ENCODE results near the gene VPS8. TPM values are rescaled to one million over a fixed set of nuclear protein-coding genes. Genes with fewer than 3 reads are reported as not detected.

The VPS8 gene
- total RNA-seq, 1 donor from 2014 or later, result 94.5 TPM

DNA sequence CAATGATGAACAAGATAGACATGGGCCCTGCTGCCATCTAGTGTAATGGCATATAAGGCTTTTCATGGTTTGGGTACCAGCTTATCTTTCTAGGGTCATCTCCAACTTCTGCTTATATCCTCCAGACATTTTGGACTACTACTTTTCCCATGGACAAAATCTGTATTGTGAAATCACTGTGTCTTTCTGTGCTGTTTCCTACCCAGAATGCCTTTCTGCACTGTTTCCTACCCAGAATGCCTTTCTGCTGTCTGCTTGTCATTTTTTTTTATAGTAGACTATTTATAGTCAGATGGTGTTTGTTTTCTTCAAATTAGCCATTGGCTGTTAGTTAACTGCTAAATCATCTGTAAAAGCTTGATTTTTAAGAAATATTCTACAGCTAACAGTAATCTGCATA lies 20.1 kb downstream of the VPS8 start:
- H3K27ac Mint-ChIP-seq (ENCODE audit: unreplicated experiment), result no peak overlapping the region
- H3K27me3 Mint-ChIP-seq (ENCODE audit: unreplicated experiment), result no peaks in the 10 kb centered on the region
- H3K36me3 Mint-ChIP-seq (ENCODE audit: unreplicated experiment), result peaks cover 14% of the 10 kb centered on the region
- H3K4me1 Mint-ChIP-seq (ENCODE audit: low read depth, unreplicated experiment), result no peaks in the 10 kb centered on the region
- TF ChIP-seq, protein P1, sequence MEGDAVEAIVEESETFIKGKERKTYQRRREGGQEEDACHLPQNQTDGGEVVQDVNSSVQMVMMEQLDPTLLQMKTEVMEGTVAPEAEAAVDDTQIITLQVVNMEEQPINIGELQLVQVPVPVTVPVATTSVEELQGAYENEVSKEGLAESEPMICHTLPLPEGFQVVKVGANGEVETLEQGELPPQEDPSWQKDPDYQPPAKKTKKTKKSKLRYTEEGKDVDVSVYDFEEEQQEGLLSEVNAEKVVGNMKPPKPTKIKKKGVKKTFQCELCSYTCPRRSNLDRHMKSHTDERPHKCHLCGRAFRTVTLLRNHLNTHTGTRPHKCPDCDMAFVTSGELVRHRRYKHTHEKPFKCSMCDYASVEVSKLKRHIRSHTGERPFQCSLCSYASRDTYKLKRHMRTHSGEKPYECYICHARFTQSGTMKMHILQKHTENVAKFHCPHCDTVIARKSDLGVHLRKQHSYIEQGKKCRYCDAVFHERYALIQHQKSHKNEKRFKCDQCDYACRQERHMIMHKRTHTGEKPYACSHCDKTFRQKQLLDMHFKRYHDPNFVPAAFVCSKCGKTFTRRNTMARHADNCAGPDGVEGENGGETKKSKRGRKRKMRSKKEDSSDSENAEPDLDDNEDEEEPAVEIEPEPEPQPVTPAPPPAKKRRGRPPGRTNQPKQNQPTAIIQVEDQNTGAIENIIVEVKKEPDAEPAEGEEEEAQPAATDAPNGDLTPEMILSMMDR (IDR thresholded peaks at IDR 0.05; ENCODE audit: partially characterized antibody, unreplicated experiment), result no peak
- peaks cover 3% of the 10 kb centered on the region for H3K9me3 Mint-ChIP-seq (ENCODE audit: unreplicated experiment)
- no peak for DNase-seq
- no peak overlapping the region for H3K4me3 Mint-ChIP-seq (ENCODE audit: unreplicated experiment)

GRCh38 chr3:184832903-184833302 lies 20.9 kb downstream of the VPS8 start:
- no peak for DNase-seq
- Mint-ChIP-seq H3K27me3 (ENCODE audit: unreplicated experiment) (no peaks in the 10 kb centered on the region), H3K9me3 (ENCODE audit: unreplicated experiment) (peaks cover 3% of the 10 kb centered on the region), H3K36me3 (ENCODE audit: unreplicated experiment) (peaks cover 10% of the 10 kb centered on the region), H3K27ac (ENCODE audit: unreplicated experiment) (no peak overlapping the region), H3K4me3 (ENCODE audit: unreplicated experiment) (no peak overlapping the region), H3K4me1 (ENCODE audit: low read depth, unreplicated experiment) (no peaks in the 10 kb centered on the region)
- TF ChIP-seq, protein P1 (IDR thresholded peaks at IDR 0.05; ENCODE audit: partially characterized antibody, unreplicated experiment), result no peak

DNA sequence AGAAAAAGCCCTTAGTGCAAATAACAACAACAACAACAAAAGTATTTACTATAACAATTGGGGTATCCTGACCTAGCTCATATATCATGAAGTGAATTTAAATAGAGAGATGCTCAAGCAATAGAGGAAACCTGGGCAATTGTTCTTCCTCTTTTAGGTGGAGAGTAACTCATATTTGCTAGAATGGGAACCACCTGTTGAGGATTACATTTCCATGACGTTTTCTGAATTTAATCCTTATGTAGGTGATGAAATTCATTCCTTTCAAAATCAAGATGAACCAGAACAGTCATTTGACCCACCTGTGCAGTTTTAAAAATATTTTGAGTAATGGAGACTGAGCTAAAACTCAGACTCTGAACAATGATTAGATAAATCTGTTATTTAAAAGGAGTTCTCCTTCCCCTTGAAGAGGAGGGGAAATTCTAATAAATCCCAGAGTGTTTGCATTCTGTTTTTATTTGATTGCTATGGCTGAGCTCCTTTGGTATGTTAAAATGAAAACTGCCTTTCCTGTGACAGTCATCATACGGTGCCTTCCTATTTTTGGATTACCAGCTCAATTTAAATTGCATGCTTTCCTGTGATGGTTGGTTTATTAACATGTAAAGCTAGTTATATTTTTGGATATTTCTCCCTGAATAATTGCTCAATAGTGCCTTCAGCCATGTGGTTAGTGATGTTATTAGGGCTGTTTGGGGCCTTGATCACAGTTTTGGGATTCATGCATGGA lies 24.3 kb downstream of the VPS8 start:
- H3K4me1 Mint-ChIP-seq (ENCODE audit: low read depth, unreplicated experiment), result no peaks in the 10 kb centered on the region
- no peaks in the 10 kb centered on the region for H3K27me3 Mint-ChIP-seq (ENCODE audit: unreplicated experiment)
- DNase-seq, result no peak
- peaks cover 5% of the 10 kb centered on the region for H3K36me3 Mint-ChIP-seq (ENCODE audit: unreplicated experiment)
- TF ChIP-seq, protein P1 (IDR thresholded peaks at IDR 0.05; ENCODE audit: partially characterized antibody, unreplicated experiment), result no peak
- no peaks in the 10 kb centered on the region for H3K9me3 Mint-ChIP-seq (ENCODE audit: unreplicated experiment)
- H3K4me3 Mint-ChIP-seq (ENCODE audit: unreplicated experiment), result no peak overlapping the region
- H3K27ac Mint-ChIP-seq (ENCODE audit: unreplicated experiment), result no peak overlapping the region

DNA sequence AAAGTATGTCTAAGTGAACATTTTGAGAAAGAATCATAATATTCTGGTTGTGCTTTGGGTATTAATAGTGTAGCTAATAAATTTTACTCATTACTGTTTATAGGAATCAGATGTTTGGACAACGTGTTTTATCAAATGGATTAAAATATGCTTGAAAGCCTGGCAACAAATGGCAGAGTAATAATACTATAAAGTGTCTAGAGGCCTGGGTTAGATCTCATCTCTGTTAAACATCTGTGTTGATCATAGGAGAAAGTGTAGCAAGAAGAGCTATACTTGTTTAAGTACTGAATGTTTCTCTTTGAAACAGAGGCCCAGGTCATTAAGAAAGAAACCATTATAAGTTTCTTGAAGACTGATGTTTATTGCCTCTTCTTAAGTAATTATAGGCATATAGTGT lies 30.5 kb downstream of the VPS8 start:
- Mint-ChIP-seq H3K9me3 (ENCODE audit: unreplicated experiment) (no peaks in the 10 kb centered on the region), H3K27ac (ENCODE audit: unreplicated experiment) (no peak overlapping the region), H3K36me3 (ENCODE audit: unreplicated experiment) (no peaks in the 10 kb centered on the region), H3K4me3 (ENCODE audit: unreplicated experiment) (no peak overlapping the region), H3K4me1 (ENCODE audit: low read depth, unreplicated experiment) (peaks cover 6% of the 10 kb centered on the region), H3K27me3 (ENCODE audit: unreplicated experiment) (no peaks in the 10 kb centered on the region)
- DNase-seq, result no peak
- TF ChIP-seq, protein P1 (IDR thresholded peaks at IDR 0.05; ENCODE audit: partially characterized antibody, unreplicated experiment), result no peak

DNA sequence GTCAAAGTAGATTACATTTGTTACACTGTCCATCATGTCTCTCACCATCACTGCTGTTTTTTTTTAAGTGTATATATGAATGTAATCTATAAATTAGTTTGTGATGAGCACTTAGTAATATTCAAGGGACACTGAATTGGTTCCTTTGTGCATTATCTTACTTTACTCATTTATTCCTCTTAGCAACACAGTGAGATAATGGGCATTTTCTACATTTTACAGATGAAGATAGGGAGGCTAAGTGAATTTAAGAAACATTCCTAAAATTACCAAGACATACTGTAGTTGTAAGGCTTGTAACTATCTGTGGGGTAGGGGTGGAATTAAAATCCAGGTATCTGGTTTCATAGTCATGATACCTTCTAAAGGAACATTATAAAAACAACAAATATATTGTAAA lies 33.9 kb downstream of the VPS8 start:
- H3K27me3 Mint-ChIP-seq (ENCODE audit: unreplicated experiment), result no peaks in the 10 kb centered on the region
- peaks cover 6% of the 10 kb centered on the region for H3K4me1 Mint-ChIP-seq (ENCODE audit: low read depth, unreplicated experiment)
- H3K36me3 Mint-ChIP-seq (ENCODE audit: unreplicated experiment), result no peaks in the 10 kb centered on the region
- DNase-seq, result no peak
- H3K27ac Mint-ChIP-seq (ENCODE audit: unreplicated experiment), result no peak overlapping the region
- TF ChIP-seq, protein P1 (IDR thresholded peaks at IDR 0.05; ENCODE audit: partially characterized antibody, unreplicated experiment), result no peak
- H3K9me3 Mint-ChIP-seq (ENCODE audit: unreplicated experiment), result no peaks in the 10 kb centered on the region
- H3K4me3 Mint-ChIP-seq (ENCODE audit: unreplicated experiment), result no peak overlapping the region

Measured in glutamatergic neuron (in vitro differentiated cells).